Activated T-cell treated with anti-CD3 and anti-CD28 coated beads, Interleukin-2, amount 50 U/mL, for 1 hour (primary cell): ENCODE results near the gene KDM4B.

Experiments used
- DNase-seq: peaks from one replicate; pipeline ENCODE4 v3.0.0-alpha.2; 2020

KDM4B gene

DNA sequence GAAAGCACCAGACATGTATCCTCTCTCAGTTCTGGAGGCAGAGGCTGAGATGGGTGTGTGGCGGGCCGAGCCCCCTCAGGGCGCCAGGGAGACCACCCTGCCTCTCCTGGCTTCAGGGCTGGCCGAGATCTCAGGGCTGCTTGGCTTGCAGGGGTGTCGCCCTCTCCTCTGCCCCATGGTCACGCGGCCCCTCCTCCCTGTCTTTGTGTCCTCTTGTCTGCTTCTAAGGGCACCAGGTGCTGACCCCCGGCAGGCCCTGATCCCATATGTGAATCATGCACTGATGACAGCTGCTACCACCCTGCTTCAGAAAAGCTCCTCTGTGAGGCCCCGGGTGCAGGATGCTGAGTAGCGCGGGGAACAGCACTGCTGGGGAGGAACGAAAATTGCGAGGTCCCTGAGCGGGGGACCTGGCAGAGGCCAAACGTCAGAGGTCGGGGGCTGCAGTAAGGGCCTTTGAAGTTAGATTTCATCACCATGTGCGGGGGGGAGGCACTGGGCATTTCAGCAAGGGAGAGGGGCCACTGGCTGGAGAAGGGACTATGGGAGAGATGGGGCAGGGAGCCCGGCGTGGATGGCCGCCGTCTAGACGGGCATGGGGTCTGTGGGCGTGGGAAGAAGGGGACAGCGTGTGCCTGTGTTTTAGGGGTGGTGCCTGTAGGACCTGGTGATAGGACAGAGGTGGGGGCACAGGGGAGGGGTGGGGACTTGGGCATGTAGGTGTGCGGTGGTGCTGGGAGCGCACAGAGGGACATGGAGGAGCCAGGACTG, 125.2 kb downstream of the KDM4B start:
- DNase-seq, result no peak

DNA sequence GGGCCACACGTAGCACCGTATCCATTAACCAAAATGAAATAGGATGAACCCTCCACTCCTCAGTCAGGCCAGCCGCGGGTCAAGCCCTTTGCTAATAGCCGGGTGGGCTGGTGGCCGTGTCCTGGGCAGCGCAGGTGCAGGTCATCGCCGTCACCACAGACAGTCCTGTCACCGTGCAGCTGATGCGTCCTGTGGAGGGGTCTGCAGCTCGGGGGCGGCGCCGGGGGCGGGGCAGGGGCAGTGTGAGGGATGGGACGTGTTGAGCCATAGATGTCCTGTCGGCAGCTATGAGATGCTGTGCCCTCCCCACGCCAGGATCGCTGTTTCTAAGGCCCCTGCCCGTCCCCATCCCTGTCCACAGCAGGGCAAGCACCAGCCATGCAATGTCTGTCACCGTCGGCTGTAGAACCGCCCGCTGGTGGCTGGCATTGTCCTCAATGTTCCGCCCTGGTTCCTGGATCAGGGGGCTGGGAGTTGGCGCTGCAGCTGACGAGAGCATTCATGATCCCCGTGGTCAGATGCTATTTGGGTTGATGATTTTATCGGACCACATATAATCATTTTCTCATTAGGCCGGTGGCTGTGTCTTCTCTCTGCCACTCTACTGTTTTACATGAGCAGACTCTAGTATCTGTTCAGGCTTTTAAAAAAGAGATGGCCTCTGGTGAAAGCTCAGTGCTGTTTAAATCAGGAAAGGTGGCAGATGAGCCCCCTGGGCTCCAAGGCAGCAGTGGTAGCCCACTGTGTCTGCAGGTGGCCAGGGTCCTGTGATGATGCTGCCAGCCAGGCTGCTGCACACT, 126.1 kb downstream of the KDM4B start:
- no peak for DNase-seq

DNA sequence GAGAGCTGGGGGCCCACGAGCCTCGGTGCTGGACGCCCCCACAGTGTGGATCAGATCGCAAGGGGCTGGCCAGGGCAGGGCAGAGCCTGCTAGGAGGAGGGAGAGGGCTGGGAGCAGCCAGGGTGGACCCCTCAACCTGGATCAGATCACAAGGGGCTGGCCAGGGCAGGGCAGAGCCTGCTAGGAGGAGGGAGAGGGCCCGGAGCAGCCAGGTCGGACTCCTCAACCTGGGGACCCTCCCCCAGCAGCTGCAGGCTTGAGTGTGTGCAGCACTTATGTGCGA, 126.6 kb downstream of the KDM4B start:
- no peak for DNase-seq

GRCh38 chr19:5096536-5096935, 127.6 kb downstream of the KDM4B start:
- DNase-seq, result no peak

GRCh38 chr19:5097331-5097930, 128.5 kb downstream of the KDM4B start:
- DNase-seq, result no peak

GRCh38 chr19:5097959-5098623, 129.2 kb downstream of the KDM4B start:
- DNase-seq, result no peak

GRCh38 chr19:5098646-5099045, 129.7 kb downstream of the KDM4B start:
- DNase-seq, result no peak

- DNase-seq, result no peak
Observed at GRCh38 chr19:5099701-5100221, 130.8 kb downstream of the KDM4B start.

DNA sequence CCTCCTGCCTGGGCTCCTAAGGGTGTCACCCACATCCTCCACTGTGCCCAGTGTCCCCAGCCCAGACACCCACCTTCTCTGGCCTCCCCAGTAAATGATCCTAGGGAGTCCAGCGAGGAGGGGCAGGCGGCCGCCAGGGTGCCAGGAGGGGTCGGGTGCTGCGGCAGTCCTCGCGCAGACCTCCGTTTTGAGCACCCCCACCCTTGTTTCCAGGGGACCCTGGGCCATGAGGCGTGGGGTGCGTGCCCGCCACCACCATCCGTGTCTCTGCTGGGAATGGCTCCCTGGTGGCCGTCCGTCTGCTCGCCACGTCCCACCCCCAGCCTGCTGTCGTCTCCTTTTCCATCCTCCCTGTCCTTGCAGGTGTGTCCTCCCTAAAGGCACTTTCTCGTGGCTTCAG, 133.0 kb downstream of the KDM4B start:
- DNase-seq, result no peak

- no peak for DNase-seq
Observed at GRCh38 chr19:5102520-5102919, 133.6 kb downstream of the KDM4B start.

- DNase-seq, result no peak
Observed at GRCh38 chr19:5103061-5103701, 134.3 kb downstream of the KDM4B start.

GRCh38 chr19:5103812-5104410, 135.0 kb downstream of the KDM4B start:
- DNase-seq, result no peak

GRCh38 chr19:5104871-5105351, 136.0 kb downstream of the KDM4B start:
- DNase-seq, result no peak

DNA sequence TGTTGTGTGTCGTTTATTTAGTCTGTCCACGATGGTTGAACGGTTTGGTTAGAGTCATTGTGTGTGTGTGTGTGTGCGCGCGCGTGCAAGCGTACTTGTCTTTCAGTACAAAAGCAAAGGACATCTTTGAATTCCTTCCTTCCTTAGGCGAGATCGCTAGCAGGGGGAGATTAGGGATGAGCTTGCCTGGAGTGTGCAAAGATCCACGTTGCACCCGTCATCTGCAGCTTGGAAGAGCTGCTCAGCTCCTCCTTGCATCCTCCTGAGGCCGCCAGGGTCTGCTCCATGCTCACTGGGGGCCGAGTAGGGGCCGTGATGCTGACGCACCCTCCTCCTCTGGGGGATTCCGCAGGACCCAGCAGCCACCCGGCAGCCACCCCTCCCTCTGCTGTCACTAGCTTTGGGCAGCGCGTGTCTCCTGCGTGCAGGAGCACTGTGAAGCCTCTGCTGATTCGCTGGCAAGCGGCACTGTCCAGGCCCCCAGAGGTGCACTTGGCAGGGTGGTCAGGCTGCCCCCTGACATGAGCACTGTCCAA, 137.3 kb downstream of the KDM4B start:
- no peak for DNase-seq

GRCh38 chr19:5106971-5107370, 138.1 kb downstream of the KDM4B start:
- no peak for DNase-seq

GRCh38 chr19:5107432-5108122, 138.7 kb downstream of the KDM4B start:
- no peak for DNase-seq

GRCh38 chr19:5108123-5108596, 139.2 kb downstream of the KDM4B start:
- no peak for DNase-seq

DNA sequence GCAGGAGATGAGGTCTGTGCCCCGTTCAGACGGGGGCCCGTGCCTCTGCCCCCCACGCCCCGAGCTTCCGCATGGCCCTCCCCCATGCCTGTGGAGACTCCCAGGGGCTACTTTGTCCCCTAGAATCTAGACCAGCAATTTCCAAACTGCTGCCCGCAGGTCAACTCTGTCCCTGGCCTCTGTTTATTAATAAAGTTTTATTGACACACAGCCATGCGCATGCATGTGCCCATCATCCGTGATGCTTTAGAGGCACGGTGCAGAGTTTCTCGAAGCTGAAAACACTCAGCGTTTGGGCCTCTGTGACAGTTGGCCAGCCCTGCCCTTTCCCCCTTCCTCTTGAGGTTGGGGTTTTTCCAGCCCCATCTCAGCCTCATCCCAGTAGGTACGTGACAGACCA, 140.0 kb downstream of the KDM4B start:
- DNase-seq, result no peak

GRCh38 chr19:5109560-5109959, 140.6 kb downstream of the KDM4B start:
- DNase-seq, result no peak

- DNase-seq, result no peak
Observed at GRCh38 chr19:5110546-5110945, 141.6 kb downstream of the KDM4B start.

- DNase-seq, result no peak
Observed at GRCh38 chr19:5111051-5111450, 142.1 kb downstream of the KDM4B start.
